ENCODE results near the gene USP7.

GRCh38 chr16:8864480-8865110 lies 99.1 kb downstream of the USP7 start:
- TF ChIP-seq CTCF (IDR thresholded peaks at IDR 0.05; ENCODE audit: poor library complexity) (no peak), EZH2 (IDR thresholded peaks at IDR 0.05; ENCODE audit: borderline replicate concordance) (no peak), EZH2phosphoT487 (IDR thresholded peaks at IDR 0.05; ENCODE audit: low read depth, severe bottlenecking, unreplicated experiment) (no peak)

Data from hepatocyte (in vitro differentiated cells).